ENCODE data around the gene MAP2K3. TPM values are rescaled to one million over a fixed set of nuclear protein-coding genes. Genes with fewer than 3 reads are reported as not detected.

MAP2K3 gene
- total and polyA plus RNA-seq, 10 of the 15 experiments (the other 5 are each of a cell fraction or from before 2014, with no cell fraction given) = 0.71 to 39.4 (median 18.6) TPM

DNA sequence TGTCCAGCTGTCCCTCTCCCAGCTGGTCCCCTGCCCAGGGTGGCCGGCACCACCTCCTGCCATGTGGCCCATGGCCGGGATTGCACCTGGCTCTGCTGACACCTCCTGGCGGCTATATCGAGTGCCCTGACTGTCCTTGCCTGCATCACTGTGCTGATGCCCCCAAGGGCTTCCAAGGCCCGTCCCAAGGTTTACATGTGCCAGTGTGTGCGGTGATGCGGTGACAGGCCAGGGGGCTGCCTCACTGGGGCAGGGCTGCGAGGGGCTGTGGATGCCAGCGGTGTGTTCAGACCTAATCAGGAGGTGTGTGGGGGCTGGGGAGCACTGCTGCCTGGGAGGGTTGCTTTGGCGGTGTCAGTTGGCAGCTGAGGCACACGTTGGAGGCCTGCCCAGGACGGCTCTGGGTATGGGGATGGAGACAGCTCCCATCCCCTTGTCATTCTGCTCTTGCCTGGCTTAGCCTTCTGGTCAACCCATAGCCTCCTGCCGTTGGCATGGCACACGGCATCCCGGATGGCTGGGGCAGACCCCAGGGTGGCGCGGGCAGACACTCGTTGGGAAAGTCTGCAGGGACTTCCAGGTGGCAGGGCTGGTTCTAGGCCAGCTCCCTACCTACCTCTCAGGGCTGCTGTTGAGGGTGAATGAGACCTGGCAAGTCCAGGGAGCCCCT is 5.5 kb downstream of the MAP2K3 start (continued):
- TF ChIP-seq CTCF (IDR thresholded peaks at IDR 0.05 in 2 of 3, conservative IDR thresholded peaks at IDR 0.05 in 1 of 3; ENCODE audit: control insufficient read depth in 2 of 3, extremely low read depth in 1 of 3, insufficient read depth in 1 of 3, low read depth in 3 of 3, low read length in 3 of 3) = no peak
- TF ChIP-seq, protein P1, sequence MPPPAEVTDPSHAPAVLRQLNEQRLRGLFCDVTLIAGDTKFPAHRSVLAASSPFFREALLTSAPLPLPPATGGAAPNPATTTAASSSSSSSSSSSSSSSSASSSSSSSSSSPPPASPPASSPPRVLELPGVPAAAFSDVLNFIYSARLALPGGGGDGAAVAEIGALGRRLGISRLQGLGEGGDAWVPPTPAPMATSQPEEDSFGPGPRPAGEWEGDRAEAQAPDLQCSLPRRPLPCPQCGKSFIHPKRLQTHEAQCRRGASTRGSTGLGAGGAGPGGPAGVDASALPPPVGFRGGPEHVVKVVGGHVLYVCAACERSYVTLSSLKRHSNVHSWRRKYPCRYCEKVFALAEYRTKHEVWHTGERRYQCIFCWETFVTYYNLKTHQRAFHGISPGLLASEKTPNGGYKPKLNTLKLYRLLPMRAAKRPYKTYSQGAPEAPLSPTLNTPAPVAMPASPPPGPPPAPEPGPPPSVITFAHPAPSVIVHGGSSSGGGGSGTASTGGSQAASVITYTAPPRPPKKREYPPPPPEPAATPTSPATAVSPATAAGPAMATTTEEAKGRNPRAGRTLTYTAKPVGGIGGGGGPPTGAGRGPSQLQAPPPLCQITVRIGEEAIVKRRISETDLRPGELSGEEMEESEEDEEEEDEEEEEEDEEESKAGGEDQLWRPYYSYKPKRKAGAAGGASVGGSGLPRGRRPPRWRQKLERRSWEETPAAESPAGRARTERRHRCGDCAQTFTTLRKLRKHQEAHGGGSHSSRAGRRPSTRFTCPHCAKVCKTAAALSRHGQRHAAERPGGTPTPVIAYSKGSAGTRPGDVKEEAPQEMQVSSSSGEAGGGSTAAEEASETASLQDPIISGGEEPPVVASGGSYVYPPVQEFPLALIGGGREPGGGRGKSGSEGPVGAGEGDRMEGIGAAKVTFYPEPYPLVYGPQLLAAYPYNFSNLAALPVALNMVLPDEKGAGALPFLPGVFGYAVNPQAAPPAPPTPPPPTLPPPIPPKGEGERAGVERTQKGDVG (CRISPR knock-in tag; IDR thresholded peaks at IDR 0.05) = no peak
- no peak for TF ChIP-seq LARP7 (IDR thresholded peaks at IDR 0.05)
- no peak for TF ChIP-seq CREM (IDR thresholded peaks at IDR 0.05; ENCODE audit: low read depth)
- TF ChIP-seq POLR2AphosphoS2 (IDR thresholded peaks at IDR 0.05; ENCODE audit: low read depth, low read length) = no peak
- no peak for TF ChIP-seq SREBF2 (IDR thresholded peaks at IDR 0.05; ENCODE audit: low read length)
- TF ChIP-seq IKZF2 (IDR thresholded peaks at IDR 0.05) = no peak
- no peak for TF ChIP-seq NR2F1 (conservative IDR thresholded peaks at IDR 0.05)
- TF ChIP-seq FOXM1 (IDR thresholded peaks at IDR 0.05; ENCODE audit: low read depth, low read length) = no peak
